ENCODE data around the gene OR1F1.

DNA sequence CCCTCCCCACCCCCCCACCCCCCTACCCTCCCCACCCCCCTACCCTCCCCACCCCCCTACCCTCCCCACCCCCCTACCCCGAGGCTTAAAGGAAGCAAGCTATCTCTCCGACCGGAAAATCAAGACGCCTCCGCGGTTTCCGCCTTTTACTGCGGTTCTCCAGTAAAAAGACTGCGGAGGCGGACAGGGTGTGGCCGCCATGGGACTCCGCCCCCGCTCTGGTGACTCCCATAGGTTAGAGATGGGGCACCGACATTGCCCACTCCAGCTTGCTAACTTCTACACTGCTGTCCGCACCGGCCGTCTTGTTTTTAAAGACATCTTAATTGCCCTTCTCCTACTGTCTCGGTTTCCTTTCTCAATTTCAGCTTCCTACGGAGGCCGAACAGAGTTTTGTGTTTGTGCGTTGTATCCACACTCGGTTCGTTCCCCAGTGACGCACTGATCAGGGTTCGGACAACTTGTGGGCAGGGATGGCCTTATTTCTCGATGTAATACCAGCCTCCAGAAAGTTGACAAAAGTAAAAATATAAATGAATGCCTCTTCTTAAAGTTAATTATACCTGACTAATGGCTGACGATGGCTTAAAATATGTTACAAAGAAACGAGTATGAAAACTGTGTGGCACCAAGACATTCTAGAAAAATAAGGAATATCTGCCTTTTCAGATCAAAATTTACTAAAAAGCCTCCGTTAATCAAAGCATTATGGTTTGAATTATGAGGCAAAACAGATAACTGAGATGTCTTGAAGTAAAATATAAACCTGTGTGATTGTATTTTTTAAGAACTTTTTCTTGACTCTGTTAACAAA is 48.1 kb downstream of the OR1F1 start:
- TF ChIP-seq CTCF (IDR thresholded peaks at IDR 0.05) (no peak), POLR2A (IDR thresholded peaks at IDR 0.05) (no peak)
